Germinal center (tissue), 1 donor: ENCODE data around the gene URI1.

ENCODE experiments used
- DNase-seq: peaks from one replicate; pipeline ENCODE4 v3.0.0; 2012; ENCODE audit warnings: mixed read lengths, low spot score

The URI1 gene

DNA sequence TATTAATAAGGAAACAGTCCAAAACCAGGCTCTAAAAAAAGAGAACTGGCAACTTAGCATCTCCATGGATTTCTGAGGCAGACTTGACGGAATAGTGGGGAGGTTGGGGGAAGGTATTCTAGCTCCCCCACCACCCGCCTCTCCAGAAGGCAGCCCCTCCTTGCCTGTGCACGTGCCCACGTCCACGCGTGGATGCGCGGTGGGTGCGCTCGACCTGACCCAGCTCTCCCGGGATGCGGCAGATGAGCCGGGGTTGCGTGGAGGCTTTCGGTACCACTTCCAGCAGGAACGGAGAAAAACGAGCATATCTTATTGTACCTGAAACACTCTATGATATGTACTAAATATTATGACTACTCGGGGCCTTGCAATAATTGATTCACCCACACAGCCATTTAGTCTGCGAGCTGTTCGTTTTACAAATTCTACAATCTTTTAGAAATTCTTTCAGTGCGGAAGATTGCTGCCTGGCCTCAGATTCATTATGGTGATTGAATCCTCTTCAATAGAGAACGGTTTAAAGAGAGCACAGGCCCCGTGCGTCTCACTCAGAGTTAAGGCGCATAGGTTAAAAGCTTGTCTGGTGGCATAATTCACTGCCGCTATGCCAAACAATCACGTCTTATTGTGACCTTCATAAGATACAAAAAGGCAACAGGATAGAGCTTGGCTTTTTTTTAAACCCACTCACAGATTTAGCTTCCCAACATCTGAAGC lies 117.9 kb downstream of the URI1 start:
- DNase-seq = no peak

GRCh38 chr19:30060531-30061222 lies 118.6 kb downstream of the URI1 start:
- no peak for DNase-seq

- no peak for DNase-seq
These were observed 119.4 kb downstream of the URI1 start for GRCh38 chr19:30061223-30062064.

DNA sequence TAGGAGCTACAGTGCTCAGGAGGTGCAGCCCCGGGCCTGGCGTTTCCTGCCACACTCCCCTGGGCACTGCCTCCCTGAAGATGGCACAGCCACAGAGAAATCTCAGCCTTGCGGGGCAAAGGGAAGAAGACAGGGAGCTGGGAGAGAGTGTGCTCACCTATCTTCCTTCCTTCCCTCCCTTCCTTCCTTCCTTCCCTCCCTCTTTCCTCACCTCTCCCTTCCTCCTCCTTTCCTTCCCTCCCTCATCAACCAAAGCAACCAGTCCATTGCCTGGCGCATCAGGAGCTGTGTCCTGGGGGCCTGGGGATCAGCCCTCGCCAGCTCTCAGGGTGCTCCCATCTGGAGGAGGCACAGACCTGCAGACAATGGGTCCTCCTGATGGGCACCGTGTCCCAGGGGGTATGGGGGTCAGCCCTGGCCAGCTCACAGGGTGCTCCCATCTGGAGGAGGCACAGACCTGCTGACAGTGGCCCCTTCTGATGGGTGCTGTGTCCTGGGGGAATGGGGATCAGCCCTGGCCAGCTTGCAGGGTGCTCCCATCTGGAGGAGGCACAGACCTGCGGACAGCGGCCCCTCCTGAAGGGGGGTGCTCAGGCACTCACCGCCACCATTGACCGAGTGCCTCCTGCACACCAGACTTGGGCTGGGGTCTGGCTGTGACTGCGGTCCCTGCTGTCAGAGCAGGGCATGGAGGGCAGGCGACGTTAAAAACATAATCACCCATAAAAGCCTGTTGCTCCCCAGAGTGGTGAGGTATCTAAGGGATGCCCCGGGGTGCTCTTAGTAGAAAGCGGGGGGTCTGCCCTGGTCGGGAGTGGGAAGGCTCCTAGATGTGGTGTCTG lies 120.2 kb downstream of the URI1 start:
- no peak for DNase-seq

- no peak for DNase-seq
These were observed 121.0 kb downstream of the URI1 start for GRCh38 chr19:30062907-30063649.

- no peak for DNase-seq
These were observed 121.8 kb downstream of the URI1 start for GRCh38 chr19:30063650-30064347.

DNA sequence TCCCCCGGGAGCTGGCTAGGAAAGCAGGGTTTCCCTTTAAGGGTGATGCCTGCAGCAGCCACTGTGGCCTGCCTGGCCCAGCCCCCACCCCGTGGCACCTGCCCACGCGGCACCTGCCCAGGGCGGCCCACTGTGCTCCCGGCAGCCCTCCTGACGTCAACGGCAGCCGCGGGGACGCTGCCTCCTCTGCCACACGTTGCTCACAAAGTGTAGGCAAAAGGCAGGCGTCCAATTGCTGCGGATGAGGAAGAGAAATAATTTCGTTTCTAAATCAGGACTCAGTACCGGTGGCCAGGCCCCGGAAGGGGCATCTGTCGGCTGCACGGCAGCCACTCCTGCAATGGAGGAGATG lies 122.3 kb downstream of the URI1 start:
- no peak for DNase-seq

- DNase-seq = no peak
These were observed 122.9 kb downstream of the URI1 start for GRCh38 chr19:30064771-30065494.

GRCh38 chr19:30065680-30066606 lies 123.9 kb downstream of the URI1 start:
- DNase-seq = no peak
